GM18520 (cell line): ENCODE data around the gene CSTF3.
A peak's percentile ranks its signal among the peaks of the same experiment; 100 is the strongest.
"Not testable (repeated sequence)": the region's sequence is repeated elsewhere in the genome, so short reads cannot be mapped to it uniquely, and the experiment has no call there.

Source experiments
- ATAC-seq: cut with Tn5 transposase; IDR thresholded peaks from one replicate; pipeline ENCODE4 v1.9.1; 2021; ENCODE audit not compliant: unreplicated experiment

Gene CSTF3

DNA sequence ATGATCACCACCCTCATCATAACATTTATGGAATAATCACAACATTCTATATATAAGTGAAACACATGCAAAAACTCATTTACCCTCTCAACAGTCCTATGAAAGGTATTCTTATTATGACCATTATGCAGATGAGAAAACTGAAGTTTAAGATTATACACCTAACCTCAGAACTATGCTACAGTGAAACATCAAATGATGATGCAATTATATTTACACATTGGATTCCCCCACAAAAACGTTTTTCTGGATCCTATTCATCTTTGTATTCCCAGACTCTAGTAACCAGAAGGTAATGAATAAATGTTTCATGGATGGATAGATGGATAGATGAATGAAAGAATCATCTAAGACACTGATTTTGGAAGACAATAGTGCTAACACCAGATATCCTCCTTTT lies 67.1 kb downstream of the CSTF3 start:
- ATAC-seq: no peak

DNA sequence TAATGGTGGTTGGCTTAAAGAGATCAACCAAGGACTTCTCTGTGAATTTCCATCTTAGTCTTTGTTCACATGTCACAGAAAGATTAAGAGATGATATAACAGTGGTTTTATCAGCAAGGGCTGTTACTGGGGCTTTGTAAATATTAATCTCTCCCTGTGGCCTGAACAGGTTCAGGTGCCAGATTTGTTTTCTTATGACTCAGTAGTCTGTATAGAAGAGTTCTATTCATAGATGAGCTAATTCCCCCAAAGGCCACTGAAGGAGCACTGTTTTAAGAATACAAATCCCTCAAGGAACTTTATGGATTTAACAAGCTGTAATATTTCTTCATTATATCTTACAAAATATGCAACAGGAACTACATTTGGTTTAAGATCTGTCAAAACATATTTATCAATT lies 71.5 kb downstream of the CSTF3 start:
- ATAC-seq: no peak

DNA sequence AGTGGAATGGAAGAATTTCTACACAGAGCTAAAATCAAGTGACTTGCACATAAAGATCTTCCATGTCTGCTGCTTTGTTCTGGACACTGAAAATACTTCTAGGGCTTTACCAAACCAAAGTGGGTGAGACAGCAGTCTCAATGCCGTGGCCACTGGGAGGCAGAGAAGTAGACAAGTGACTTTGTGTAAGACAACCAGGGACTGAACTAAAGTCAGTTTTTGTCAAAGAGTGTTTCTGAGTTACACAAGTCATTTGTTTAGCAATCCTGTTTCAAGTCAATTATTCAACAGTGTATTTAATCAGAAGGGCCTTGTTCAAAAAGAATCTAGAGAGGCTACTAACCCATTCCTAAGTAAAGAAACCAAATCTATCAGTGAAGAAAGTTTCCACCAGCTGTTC lies 75.3 kb downstream of the CSTF3 start:
- no peak for ATAC-seq

DNA sequence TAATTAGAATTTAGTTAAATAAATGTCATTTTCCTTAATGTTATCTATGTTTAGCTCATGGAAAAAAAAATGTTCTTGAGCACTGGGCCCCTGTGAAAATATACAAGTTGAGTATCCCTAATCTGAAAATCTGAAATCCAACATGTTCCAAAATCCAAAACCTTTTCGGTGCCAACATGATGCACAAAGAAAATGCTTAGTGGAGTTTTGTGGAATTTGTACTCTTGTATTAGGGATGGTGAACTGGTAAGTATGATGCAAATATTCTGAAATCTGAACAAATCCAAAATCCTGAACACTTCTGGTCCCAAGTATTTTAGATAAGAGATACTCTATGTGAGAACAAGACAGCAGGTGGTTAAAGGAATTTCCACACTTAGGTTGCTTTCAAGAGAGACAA lies 77.4 kb downstream of the CSTF3 start:
- no peak for ATAC-seq

DNA sequence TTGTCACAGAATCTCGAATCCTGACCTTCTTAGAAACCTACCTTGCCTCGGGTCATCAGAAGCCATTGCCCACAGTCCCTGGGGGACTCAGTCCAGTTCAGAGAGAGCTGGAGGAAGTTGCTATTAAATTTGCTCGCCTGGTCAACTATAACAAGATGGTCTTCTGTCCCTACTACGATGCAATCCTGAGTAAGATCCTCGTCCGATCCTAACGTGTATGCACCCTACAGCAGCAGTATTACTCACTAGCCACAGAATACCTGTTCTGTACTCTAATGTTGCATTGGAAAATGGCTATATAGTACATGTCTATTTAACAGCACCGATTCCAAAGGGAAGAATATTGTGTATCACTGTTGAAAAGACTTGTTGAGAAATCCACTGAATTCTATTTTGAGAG lies 88.8 kb downstream of the CSTF3 start:
- ATAC-seq: no peak

DNA sequence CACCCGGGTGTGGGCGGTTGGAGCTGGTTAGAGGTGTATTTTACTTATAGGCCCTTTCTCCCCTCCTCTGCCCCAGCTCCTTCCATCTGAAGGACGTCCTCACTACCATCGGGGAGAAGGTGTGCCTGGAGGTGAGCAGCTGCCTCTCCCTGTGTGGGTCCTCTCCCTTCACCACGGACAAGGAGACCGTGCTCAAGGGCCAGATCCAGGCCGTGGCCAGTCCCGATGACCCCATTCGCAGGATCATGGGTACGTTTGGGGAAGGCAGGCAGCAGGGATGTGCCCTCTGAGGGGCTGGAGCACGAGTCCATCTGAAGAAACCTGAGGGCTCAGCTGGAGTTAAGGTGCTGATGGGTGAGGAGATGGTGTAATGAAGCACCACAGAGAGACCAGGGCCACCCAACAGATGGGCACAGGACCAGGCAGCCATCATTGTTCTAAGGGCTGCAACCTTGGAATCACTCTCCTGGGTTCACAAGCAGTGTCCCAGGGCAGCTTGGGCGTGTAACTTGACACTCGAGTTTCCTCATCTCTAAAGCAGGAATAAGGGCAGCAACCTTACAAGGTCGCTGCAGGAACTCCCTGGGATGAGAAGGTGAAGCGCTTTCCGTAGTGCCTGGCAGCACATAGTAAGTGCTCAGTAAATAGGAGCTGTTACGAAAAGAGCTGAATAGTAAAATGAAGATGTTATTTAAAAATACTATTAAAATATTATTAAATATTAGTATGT lies 92.5 kb downstream of the CSTF3 start:
- no peak for ATAC-seq

DNA sequence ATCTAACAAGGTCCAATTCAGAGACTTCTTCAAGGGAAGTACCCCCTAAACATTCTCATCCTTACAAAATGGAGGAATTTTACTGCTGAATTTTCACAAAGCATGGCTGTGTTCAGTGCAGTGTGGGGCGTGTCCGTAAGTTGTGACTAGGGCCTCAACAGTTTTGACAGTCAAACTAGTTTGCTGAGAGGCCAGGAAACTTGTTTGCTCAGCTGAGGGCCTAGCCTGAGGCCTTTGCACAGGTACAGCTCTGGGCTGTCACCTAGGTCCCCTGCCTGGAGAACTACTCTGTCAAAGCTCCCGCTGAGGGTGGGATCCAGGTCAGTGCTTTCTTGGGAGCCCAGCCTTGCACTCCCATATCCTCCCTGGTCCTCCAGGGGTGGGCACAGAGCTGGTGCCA lies 94.0 kb downstream of the CSTF3 start:
- ATAC-seq: no peak

DNA sequence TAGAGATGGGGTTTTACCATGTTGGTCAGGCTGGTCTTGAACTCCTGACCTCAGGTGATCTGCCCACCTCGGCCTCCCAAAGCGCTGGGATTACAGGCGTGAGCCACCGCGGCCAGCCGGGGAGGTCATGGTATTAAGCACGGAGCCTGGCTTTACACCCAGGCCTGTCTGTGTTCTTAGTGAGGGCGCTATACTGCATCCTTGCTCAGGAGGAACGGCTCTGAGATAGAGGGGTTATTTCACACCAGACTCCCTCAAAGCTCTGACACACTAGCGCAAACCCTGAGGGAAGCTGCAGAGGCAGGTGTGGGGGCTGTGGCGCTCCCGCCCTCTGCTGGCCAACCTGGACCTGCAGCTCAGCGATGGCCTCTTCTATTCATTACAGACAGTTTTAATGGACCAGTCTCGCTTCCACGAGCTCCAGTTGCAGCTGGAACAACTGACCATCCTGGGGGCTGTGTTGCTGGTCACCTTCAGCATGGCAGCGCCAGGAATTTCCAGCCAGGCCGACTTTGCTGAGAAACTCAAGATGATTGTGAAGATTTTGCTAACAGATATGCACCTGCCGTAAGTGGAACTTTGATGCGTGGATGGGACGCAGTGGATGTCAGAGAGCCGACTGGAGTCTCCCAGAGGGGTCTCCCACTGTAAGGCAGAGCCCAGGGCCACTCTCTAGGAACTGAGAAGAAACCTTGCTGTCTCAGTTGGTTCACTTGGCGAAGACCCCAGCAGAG lies 95.7 kb downstream of the CSTF3 start:
- ATAC-seq: no peak

DNA sequence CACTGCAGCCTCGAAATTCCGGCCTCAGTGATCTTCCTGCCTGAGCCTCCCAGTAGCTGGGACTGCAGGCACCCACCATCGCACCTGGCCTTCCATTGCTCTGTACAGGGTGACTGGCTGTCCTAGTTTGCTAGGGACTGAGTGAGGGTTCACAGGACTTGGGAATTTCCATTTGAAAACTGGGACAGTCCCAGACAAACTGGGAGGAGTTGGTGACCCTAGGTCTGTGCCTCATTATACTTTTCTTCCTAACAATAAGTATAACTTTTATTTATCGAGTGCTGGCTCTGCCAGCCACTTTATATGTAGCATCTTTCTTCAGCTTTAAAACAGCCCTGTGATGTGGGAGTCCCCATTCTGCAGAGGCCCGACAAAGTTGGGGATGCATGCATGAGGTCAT lies 96.4 kb downstream of the CSTF3 start:
- ATAC-seq: no peak

DNA sequence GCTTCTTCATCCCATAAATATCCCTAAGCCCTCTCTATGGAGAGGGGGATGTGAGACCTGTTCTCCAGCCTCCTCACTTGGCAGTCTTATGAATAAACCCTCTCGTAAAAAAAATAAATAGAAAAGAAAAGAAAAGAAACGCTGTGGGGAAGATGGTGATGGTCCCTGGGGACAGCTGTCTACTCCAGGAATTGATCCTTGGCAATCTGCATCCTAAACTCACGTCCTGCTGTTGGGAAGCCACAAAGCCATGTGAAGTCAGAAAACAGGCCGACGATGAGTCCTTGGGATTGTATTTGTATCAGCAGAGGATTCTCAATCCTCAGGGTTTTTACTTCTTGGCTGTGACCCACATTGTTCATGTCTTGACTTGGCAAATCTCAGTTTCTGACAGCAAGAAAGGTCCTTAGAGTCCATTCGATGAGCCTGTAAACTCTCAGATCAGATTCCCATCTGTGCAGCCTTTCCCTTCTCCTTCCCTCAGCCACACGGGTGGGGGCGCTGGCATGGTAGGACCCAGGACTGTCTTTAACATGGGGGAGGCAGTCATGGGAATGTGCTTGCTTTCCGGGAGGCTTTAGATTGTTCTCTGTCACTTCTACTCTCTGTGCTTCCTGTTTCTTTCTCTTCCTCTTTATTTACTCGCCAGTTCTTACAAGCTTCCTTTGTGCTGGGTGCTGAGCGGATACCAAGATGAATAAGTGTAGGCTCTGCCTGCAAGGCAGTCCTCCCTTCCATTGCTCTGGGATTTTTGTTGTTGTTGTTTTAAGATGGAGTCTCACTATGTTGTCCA lies 97.1 kb downstream of the CSTF3 start:
- ATAC-seq: no peak

DNA sequence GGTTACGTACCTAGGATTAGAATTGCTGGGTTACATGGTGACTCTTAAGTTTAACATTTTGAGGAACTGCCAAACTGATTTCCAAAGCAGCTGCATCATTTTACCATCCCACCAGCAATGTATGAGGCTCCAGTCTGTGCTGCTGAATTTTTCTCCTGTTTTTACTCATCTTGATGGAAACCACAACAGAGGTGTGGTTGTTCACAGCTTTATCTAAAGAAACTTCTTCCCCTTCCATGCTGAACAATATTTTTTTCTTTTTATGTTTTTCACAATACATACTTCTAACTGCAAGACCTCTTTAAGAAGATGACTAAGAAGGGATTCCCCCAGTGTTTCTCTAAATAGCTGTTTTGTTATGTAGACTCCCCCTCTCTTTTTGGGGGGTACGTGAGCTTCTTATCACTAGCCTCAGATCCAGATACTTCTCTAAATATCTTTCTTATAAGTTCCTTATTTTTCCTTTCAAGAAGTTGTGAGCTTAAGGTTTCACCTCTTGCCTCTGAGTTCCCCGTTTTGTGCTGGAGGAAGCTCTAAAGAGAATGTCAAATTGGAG lies 97.9 kb downstream of the CSTF3 start:
- ATAC-seq: peak; percentile 58

DNA sequence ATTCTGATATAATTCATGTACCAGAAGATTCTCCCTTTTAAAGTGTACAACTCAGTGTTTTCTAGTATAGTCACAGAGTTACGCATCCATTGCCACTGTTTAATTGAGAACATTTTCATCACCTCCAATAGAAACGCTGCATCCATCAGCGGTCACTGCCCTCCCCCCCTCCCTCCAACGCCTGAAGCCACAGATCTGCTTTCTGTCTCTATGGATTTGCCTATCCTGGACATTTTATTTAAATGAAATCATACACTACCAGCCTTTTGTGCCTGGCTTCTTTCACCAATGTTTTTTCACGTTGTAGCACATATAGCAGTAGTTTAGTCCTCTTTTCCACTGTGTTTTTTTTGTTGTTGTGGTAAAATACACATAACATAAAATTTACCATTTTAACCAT lies 99.1 kb downstream of the CSTF3 start:
- no peak for ATAC-seq

DNA sequence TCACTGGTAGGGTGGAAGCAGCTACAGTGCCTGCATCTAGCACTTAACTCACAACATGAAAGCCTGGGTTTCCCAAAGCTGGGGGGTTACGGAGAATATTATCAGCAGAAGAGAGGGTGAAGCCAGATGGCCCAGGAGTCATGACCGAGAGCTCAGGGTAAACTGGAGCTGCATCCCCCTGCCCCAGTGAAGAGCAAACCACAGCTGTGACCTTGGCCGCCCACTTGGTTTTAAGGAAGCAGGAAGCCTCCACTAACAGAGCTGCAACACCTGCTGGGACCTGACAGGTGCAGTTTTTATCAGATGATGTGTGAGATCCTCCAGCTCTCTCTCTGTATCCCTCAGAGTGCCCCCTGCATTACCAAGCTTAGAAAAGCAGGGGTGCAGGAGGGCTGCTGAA lies 101.0 kb downstream of the CSTF3 start:
- ATAC-seq: no peak

DNA sequence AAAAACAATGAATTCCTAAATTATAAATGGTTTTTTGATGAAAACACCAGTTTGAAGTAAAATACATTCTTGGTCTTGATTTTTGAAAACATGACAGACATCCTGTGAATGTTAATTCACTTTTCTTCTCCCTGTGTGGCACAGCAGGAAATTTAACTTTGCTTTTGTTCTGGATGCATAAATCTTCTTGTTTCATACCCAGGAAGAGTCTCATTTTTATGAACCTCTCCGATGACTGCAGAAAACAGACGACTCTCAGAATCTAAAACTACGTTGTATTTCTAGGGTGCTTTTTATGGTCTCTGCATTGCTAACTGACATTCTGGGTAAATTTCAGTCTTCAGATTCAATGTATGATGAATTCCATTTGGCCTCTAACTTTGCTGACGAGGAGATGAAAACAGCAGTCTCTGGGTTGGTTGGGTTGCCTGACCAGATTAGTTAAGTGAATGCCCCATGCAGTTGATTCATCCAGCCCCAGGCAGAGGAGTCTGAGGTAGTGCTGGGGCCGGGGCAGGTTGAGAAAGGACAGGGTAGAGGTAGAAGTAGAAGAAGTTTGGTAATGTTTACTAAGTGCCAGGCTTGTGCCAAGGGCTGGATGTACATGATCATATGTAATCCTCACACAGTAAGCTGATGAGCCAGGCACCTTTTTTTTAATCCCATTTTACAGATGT lies 101.8 kb downstream of the CSTF3 start:
- ATAC-seq: no peak

DNA sequence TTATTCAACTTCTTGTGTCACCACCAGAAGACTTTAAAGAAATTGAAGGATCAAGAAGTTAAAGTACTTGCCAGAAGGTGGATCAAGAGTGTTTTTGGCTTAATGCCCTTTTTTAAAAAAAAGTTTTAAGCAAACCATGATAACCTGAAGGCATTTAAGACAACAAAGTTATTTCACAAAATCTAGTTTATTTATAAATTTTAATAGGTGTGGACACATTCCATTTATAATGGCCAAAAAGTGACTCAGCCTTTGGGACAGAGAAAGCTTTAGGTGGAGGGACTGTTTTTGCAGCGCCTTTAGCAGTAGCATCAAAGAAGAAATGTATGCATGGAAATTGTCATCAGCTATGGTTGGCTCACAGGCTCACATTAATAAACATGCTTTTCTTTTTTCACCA lies 104.0 kb downstream of the CSTF3 start:
- ATAC-seq: no peak

DNA sequence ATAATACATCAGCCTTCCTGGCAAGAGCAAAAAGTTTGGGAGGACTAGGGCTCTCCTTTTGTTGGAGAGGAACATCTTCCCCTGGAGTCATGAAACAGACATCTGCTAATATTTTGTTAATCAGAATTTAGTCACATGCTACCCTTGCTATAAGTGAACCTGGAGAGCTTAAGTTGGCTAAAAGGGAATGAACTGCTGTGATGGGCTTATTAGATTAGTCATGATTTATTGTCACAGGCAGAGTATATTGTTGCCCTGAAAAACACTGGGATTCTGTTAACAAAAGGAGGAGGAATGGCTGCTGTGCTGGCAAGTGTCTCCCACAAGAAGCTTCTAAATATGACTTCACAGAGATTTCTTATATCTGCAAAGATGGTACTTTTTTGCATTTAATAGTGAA lies 105.9 kb downstream of the CSTF3 start:
- ATAC-seq: no peak

DNA sequence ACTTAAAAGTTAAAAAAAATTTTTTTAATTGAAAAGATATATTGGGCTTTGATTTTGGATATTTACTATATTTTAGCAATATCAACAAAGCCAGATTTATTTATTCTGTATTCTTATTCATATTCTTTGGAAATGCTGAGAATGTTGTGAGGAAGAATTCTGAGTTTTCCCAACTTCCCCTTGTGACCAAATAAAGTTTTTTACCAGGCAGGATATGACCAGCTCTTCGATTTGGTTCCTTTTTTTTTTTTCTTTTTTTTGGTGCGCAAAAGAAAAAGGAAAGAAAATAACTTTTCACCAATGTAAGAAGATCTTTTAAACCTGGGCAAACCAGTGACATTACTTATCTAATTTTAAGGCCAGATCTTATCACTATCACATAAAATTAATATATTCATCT lies 109.0 kb downstream of the CSTF3 start:
- ATAC-seq: no peak

DNA sequence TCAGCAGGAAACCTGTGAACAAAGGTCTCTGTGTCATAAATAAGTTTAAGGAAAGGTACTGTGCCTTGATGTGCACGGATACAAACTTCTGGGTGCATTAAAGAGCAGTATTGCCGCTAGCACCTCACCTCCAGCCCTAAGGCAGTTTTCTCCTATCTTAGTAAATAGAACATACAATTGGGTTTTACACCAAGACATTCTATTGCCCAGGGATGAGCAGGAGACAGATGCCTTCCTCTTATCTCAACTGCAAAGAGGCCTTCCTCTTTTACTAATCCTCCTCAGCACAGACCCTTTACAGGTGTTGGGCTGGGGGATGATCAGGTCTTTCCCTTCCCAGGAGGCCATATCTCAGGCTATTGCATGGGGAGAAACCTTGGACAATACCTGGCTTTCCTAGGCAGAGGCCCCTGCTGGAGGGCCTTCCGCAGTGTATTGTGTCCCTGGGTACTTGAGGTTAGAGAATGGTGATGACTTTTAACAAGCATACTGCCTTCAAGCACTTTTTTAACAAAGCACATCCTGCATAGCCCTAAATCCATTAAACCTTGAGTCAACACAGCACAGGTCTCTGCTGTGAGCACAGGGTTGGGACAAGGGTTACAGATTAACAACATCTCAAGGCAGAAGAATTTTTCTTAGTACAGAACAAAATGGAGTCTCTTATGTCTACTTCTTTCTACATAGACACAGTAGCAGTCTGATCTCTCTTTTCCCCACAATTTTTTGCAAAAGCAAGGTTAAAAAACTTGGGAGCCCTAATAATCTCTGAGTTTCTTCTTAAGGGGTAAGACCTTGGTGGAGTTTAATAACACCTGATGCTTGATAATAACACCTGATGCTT lies 111.5 kb downstream of the CSTF3 start:
- ATAC-seq: not testable (repeated sequence)

DNA sequence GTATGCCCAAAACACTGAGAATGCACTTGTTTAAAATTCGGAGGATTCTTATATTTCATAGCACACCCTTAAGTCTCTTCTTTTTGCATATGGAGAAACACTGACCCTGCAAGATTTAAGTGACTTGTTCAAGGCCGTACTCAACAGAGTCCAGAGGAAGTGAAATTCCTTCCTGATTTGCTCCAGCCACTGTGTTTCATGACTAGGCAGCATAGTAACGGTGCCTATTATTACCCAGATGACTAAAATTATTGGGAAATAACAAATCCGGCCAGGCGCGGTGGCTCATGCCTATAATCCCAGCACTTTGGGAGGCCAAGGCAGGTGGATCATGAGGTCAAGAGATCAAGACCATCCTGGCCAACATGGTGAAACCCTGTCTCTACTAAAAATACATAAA lies 112.6 kb downstream of the CSTF3 start:
- ATAC-seq: not testable (repeated sequence)

DNA sequence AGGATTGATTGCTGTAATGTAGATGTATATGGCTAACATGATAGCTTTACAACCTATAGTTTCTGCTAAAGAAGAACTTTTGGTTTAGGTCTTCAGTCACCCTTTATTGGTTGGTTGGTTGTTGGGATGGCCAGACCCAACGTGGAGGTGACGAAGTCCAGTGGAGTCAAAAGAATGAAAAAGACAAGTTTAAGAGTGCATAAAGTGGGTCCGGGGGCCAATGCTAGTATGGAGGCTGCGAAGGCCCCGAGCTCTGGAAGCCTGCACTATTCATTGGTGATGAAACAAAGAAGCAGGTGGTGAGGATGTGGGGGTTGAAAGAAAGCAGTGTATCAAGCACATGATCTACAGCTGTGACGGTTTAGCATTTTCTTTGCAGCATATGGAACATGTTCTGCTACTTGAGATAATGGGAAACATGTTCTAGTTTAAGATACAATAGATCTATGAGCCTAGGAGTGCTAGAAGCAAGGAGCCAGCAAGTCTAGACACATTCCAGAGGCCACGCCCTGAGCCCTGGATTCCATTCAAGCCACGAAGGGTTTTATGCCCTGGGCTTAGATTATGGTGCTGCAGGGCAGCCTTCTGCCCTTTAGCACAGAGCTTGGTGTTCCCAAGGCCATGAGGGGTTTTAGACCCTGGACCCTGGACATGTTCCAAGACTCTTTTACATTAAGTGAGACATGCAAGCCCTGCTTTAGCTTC lies 115.6 kb downstream of the CSTF3 start:
- no peak for ATAC-seq
